Mesendoderm (in vitro differentiated cells): ENCODE measurements around the gene YTHDC2.

ENCODE experiments used
- DNase-seq: peaks from one replicate; pipeline ENCODE4 v3.0.0; 2013
- H2AK5ac ChIP-seq: 2 replicates; pipeline ENCODE4 v1.6.1; 2013; ENCODE audit warnings: low read length, inconsistent platforms
- H2BK120ac ChIP-seq: 2 replicates; pipeline ENCODE4 v1.6.1; 2013; ENCODE audit warnings: low read depth, mild to moderate bottlenecking, low read length, moderate library complexity, mixed read lengths
- H2BK15ac ChIP-seq: replicated peaks from 2 replicates; pipeline ENCODE4 v1.6.1; 2013; ENCODE audit warnings: low read depth, mild to moderate bottlenecking, moderate library complexity
- H2BK5ac ChIP-seq: 2 replicates; pipeline ENCODE4 v1.6.1; 2013; ENCODE audit warnings: low read length, inconsistent platforms
- H3K18ac ChIP-seq: 2 replicates; pipeline ENCODE4 v1.6.1; 2013; ENCODE audit warnings: mild to moderate bottlenecking, low read length, mixed read lengths
- H3K23ac ChIP-seq: one replicate; pipeline ENCODE4 v1.6.1; 2013; ENCODE audit warnings: low read length
- H3K27ac ChIP-seq: 2 replicates; pipeline ENCODE4 v1.5.1; 2013; ENCODE audit warnings: low read depth, mild to moderate bottlenecking, inconsistent platforms, low read length, moderate library complexity
- H3K27me3 ChIP-seq: 2 replicates; pipeline ENCODE4 v1.6.1; 2013; ENCODE audit warnings: low read length, control low read depth, mild to moderate bottlenecking, inconsistent platforms; ENCODE audit not compliant: insufficient read depth, poor library complexity
- H3K36me3 ChIP-seq: 2 replicates; pipeline ENCODE4 v1.6.1; 2013; ENCODE audit warnings: low read length, inconsistent platforms; ENCODE audit not compliant: control insufficient read depth, insufficient read depth
- H3K4ac ChIP-seq: one replicate; pipeline ENCODE4 v1.6.1; 2013; ENCODE audit warnings: low read depth, mild to moderate bottlenecking, low read length, moderate library complexity
- H3K4me1 ChIP-seq: 2 replicates; pipeline ENCODE4 v1.6.1; 2013; ENCODE audit warnings: low read depth, low read length, inconsistent platforms; ENCODE audit not compliant: control insufficient read depth
- H3K4me2 ChIP-seq: 2 replicates; pipeline ENCODE4 v1.6.1; 2013; ENCODE audit warnings: low read length
- H3K4me3 ChIP-seq: 2 replicates; pipeline ENCODE4 v1.5.1; 2013; ENCODE audit warnings: mild to moderate bottlenecking, low read length
- H3K56ac ChIP-seq: one replicate; pipeline ENCODE4 v1.6.1; 2013; ENCODE audit warnings: low read length
- H3K79me1 ChIP-seq: 2 replicates; pipeline ENCODE4 v1.6.1; 2013; ENCODE audit warnings: low read length, inconsistent platforms
- H3K79me2 ChIP-seq: 2 replicates; pipeline ENCODE4 v1.6.1; 2013; ENCODE audit warnings: mild to moderate bottlenecking, low read length; ENCODE audit not compliant: control insufficient read depth, insufficient read depth
- H3K9ac ChIP-seq: 2 replicates; pipeline ENCODE4 v1.6.1; 2013; ENCODE audit warnings: low read length, inconsistent platforms
- H4K5ac ChIP-seq: one replicate; pipeline ENCODE4 v1.6.1; 2013; ENCODE audit warnings: low read length
- H4K8ac ChIP-seq: one replicate; pipeline ENCODE4 v1.6.1; 2013; ENCODE audit warnings: low read depth, mild to moderate bottlenecking, control low read depth, low read length, moderate library complexity
- WGBS: extraction: QIAGEN DNeasy Blood & Tissue Kit; methylation state at CpG from one replicate; pipeline ENCODE4 v1.1.7; 2013; ENCODE audit warnings: low lambda C conversion rate, missing lambda C conversion rate; ENCODE audit not compliant: insufficient coverage; ENCODE audit errors: extremely low coverage; 5-methylcytosine and 5-hydroxymethylcytosine counted together

The YTHDC2 gene

GRCh38 chr5:113493446-113493845 lies 20.0 kb upstream of the YTHDC2 start:
- no peaks in the 10 kb centered on the region for H3K79me2 ChIP-seq
- H3K36me3 ChIP-seq: no peaks in the 10 kb centered on the region
- H3K4me2 ChIP-seq: no peak overlapping the region
- no peaks in the 10 kb centered on the region for H3K79me1 ChIP-seq
- no peaks in the 10 kb centered on the region for H3K4me1 ChIP-seq
- no peak overlapping the region for H3K27ac ChIP-seq
- H2BK120ac ChIP-seq: no peak overlapping the region
- H3K4ac ChIP-seq: no peak overlapping the region
- H3K56ac ChIP-seq: no peak overlapping the region
- H3K4me3 ChIP-seq: no peak overlapping the region
- H3K18ac ChIP-seq: no peak overlapping the region
- H4K8ac ChIP-seq: no peak overlapping the region
- no CpG with 5 or more reads among the region's 1 CpG for WGBS
- H3K9ac ChIP-seq: no peak overlapping the region
- H3K27me3 ChIP-seq: no peaks in the 10 kb centered on the region
- no peak overlapping the region for H3K23ac ChIP-seq
- H4K5ac ChIP-seq: no peak overlapping the region
- no peak overlapping the region for H2AK5ac ChIP-seq
- no peak overlapping the region for H2BK5ac ChIP-seq
- no peak for DNase-seq
- H2BK15ac ChIP-seq: no peak overlapping the region

DNA sequence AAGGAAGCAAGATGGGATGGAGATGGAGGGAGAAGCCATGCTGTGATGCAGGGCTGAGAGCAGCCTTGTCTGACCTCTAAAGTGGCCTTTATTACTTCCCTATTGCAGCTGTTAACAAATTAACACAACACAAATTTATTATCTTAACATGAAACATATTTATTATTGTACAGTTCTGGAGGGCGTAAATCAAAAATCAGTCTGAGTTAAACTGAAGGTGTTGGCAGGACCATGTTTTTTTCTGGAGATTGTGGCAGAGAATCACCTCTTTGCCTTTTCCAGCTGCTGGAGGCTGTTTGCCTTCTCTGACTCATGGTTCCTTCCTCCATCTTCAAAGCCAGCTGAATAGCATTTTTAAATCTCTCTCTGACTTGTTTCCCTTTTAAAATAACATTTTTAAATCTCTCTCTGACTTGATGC lies 18.1 kb upstream of the YTHDC2 start:
- Histone ChIP-seq H3K36me3 (no peaks in the 10 kb centered on the region), H2BK5ac (no peak overlapping the region), H2BK120ac (no peak overlapping the region), H3K27ac (no peak overlapping the region), H3K4me1 (no peaks in the 10 kb centered on the region), H2AK5ac (no peak overlapping the region), H3K9ac (no peak overlapping the region), H3K18ac (no peak overlapping the region), H3K4me2 (no peak overlapping the region), H4K8ac (no peak overlapping the region), H3K56ac (no peak overlapping the region), H3K79me1 (no peaks in the 10 kb centered on the region), H3K23ac (no peak overlapping the region), H3K27me3 (no peaks in the 10 kb centered on the region), H4K5ac (no peak overlapping the region), H3K4ac (no peak overlapping the region), H3K4me3 (no peak overlapping the region), H3K79me2 (no peaks in the 10 kb centered on the region), H2BK15ac (no peak overlapping the region)
- DNase-seq: no peak
- no CpG with 5 or more reads among the region's 1 CpG for WGBS

- Histone ChIP-seq H3K56ac (no peak overlapping the region), H3K27me3 (no peaks in the 10 kb centered on the region), H3K27ac (no peak overlapping the region), H3K23ac (no peak overlapping the region), H3K18ac (no peak overlapping the region), H3K9ac (no peak overlapping the region), H3K4me2 (no peak overlapping the region), H2BK15ac (no peak overlapping the region), H3K79me2 (no peaks in the 10 kb centered on the region), H3K36me3 (no peaks in the 10 kb centered on the region), H4K5ac (no peak overlapping the region), H3K79me1 (no peaks in the 10 kb centered on the region), H2BK5ac (no peak overlapping the region), H3K4ac (no peak overlapping the region), H3K4me3 (no peak overlapping the region), H3K4me1 (no peaks in the 10 kb centered on the region), H4K8ac (no peak overlapping the region), H2BK120ac (no peak overlapping the region), H2AK5ac (no peak overlapping the region)
- no peak for DNase-seq
- no CpG with 5 or more reads among the region's 3 CpGs for WGBS
Measured at GRCh38 chr5:113502073-113502472, 11.4 kb upstream of the YTHDC2 start.

DNA sequence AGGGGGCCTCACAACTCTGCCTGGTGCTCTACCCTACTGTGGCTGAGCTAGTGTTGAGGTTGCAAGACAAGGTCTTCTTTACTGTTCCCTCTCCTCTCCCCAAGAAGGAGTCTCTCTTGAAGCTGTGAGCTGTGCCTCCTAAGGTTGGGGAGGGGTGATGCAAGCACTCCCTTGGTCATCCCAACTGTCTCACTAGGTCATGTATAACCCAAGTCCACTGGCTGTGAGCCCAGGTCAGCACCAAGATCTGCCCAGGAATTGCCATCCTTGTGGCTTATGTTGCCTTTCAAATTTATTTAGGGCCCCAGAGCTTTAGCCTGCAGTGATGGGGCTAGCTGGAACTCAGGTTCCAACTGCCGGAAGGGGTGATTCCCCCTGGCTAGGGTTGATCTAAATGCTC lies 10.3 kb upstream of the YTHDC2 start:
- no CpG with 5 or more reads among the region's 1 CpG for WGBS

DNA sequence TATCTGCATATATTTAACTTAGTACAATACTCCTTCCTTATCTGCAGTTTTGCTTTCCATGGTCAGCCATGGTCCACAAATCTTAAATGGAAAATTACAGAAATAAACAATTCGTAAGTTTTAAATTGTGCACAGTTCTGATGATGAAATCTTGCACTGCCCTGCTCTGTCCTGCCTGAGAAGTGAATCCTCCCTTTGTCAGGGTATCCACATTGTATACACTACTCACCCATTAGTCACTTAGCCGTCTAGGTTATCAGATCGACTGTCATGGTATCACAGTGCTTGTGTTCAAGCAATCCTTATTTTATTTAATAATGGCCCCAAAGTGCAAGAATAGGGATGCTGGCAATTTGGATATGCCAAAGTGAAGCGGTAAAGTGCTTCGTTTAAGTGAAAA lies 8.3 kb upstream of the YTHDC2 start:
- H3K18ac ChIP-seq: no peak overlapping the region
- no peak overlapping the region for H2AK5ac ChIP-seq
- H2BK15ac ChIP-seq: no peak overlapping the region
- no peaks in the 10 kb centered on the region for H3K36me3 ChIP-seq
- H3K4me3 ChIP-seq: no peak overlapping the region
- no peak overlapping the region for H4K5ac ChIP-seq
- H2BK120ac ChIP-seq: no peak overlapping the region
- H4K8ac ChIP-seq: no peak overlapping the region
- no peaks in the 10 kb centered on the region for H3K79me1 ChIP-seq
- H3K4me2 ChIP-seq: no peak overlapping the region
- no peak overlapping the region for H2BK5ac ChIP-seq
- no CpG with 5 or more reads among the region's 5 CpGs for WGBS
- H3K4ac ChIP-seq: no peak overlapping the region
- no peak overlapping the region for H3K56ac ChIP-seq
- H3K9ac ChIP-seq: no peak overlapping the region
- no peaks in the 10 kb centered on the region for H3K4me1 ChIP-seq
- no peaks in the 10 kb centered on the region for H3K27me3 ChIP-seq
- H3K79me2 ChIP-seq: no peaks in the 10 kb centered on the region
- no peak overlapping the region for H3K27ac ChIP-seq
- no peak for DNase-seq
- H3K23ac ChIP-seq: no peak overlapping the region

More for the DNA sequence above, 10.3 kb upstream of the YTHDC2 start:
- no peaks in the 10 kb centered on the region for H3K36me3 ChIP-seq
- H3K23ac ChIP-seq: no peak overlapping the region
- no peaks in the 10 kb centered on the region for H3K27me3 ChIP-seq
- no peak overlapping the region for H3K4me2 ChIP-seq
- no peak overlapping the region for H3K18ac ChIP-seq
- H3K27ac ChIP-seq: no peak overlapping the region
- H3K9ac ChIP-seq: no peak overlapping the region
- H3K56ac ChIP-seq: no peak overlapping the region
- DNase-seq: no peak
- no peak overlapping the region for H2AK5ac ChIP-seq
- no peak overlapping the region for H4K8ac ChIP-seq
- H3K79me2 ChIP-seq: no peaks in the 10 kb centered on the region
- no peaks in the 10 kb centered on the region for H3K79me1 ChIP-seq
- no peak overlapping the region for H3K4ac ChIP-seq
- H2BK15ac ChIP-seq: no peak overlapping the region
- no peak overlapping the region for H4K5ac ChIP-seq
- H3K4me1 ChIP-seq: no peaks in the 10 kb centered on the region
- no peak overlapping the region for H3K4me3 ChIP-seq
- no peak overlapping the region for H2BK5ac ChIP-seq
- H2BK120ac ChIP-seq: no peak overlapping the region

DNA sequence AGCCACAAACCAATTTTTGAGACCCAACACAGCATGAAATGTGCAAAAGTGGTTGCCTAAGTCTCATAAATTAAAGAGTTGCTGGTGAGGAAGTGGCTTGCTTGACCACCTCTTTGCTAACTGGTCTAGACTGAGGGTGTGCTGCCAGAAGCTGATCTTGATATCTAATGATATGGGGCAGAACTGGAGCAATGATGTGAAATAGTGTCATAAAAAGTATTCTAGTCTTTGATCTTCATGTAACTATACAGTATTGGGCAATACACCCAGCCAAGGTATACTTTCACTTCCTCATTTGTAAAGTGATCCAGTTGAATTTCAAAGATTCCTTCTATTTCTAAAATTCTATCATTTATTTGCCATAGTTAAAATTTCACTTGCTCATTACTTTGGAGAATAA lies 5.9 kb upstream of the YTHDC2 start:
- no peak overlapping the region for H4K8ac ChIP-seq
- H2BK5ac ChIP-seq: no peak overlapping the region
- no peak overlapping the region for H2AK5ac ChIP-seq
- H3K79me2 ChIP-seq: no peaks in the 10 kb centered on the region
- no peak overlapping the region for H2BK120ac ChIP-seq
- H4K5ac ChIP-seq: no peak overlapping the region
- H3K27me3 ChIP-seq: no peaks in the 10 kb centered on the region
- H3K4me2 ChIP-seq: no peak overlapping the region
- H3K9ac ChIP-seq: no peak overlapping the region
- H3K79me1 ChIP-seq: no peaks in the 10 kb centered on the region
- no peak overlapping the region for H3K23ac ChIP-seq
- H3K18ac ChIP-seq: no peak overlapping the region
- H3K4me3 ChIP-seq: no peak overlapping the region
- H3K27ac ChIP-seq: no peak overlapping the region
- H3K4ac ChIP-seq: no peak overlapping the region
- no peaks in the 10 kb centered on the region for H3K4me1 ChIP-seq
- DNase-seq: no peak
- no peaks in the 10 kb centered on the region for H3K36me3 ChIP-seq
- H2BK15ac ChIP-seq: no peak overlapping the region
- H3K56ac ChIP-seq: no peak overlapping the region
